ENCODE data around the gene CD164.

DNA sequence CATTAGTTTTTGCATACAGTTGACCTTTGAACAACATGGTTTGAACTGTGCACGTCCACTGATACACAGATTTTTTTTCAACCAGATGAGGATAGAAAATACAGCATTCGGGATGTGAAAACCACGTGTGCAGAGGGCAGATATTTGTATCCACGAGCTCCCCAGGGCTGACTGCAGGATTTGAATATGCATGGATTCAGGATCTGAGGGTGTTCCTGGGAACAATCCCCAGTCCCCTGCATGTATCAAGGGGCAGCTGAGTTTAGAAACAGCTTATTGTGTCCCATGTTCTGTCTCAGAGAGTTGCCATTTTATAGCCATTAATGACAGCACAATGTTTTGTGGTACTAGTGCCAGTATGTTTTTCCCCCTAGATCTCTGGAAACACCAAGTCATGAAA, 53.6 kb downstream of the CD164 start:
- TF ChIP-seq, protein P1, sequence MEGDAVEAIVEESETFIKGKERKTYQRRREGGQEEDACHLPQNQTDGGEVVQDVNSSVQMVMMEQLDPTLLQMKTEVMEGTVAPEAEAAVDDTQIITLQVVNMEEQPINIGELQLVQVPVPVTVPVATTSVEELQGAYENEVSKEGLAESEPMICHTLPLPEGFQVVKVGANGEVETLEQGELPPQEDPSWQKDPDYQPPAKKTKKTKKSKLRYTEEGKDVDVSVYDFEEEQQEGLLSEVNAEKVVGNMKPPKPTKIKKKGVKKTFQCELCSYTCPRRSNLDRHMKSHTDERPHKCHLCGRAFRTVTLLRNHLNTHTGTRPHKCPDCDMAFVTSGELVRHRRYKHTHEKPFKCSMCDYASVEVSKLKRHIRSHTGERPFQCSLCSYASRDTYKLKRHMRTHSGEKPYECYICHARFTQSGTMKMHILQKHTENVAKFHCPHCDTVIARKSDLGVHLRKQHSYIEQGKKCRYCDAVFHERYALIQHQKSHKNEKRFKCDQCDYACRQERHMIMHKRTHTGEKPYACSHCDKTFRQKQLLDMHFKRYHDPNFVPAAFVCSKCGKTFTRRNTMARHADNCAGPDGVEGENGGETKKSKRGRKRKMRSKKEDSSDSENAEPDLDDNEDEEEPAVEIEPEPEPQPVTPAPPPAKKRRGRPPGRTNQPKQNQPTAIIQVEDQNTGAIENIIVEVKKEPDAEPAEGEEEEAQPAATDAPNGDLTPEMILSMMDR (IDR thresholded peaks at IDR 0.05): no peak
- TF ChIP-seq EP300 (IDR thresholded peaks at IDR 0.05): no peak

Measured in sigmoid colon (tissue), 4 donors.